ENCODE measurements around the gene RPS6KL1. TPM values are rescaled to one million over a fixed set of nuclear protein-coding genes. Genes with fewer than 3 reads are reported as not detected.
A peak's percentile ranks its signal among the peaks of the same experiment; 100 is the strongest.

RPS6KL1 gene
- total RNA-seq: 10.8 and 12.0 TPM in 2 replicates

- DNase-seq (ENCODE audit: low spot score): peak; percentile 71
- H3K27me3 Mint-ChIP-seq (ENCODE audit: low read depth): peaks cover 21% of the 10 kb centered on the region
- H3K27ac Mint-ChIP-seq: peak within 1 kb of the TSS; percentile 76
- H3K4me1 Mint-ChIP-seq (ENCODE audit: low read depth): peaks cover 1% of the 10 kb centered on the region
- H3K4me3 Mint-ChIP-seq (ENCODE audit: low read depth): peak within 1 kb of the TSS; percentile 81
- intact Hi-C loops (cut with micrococcal nuclease): no loop called here
- no peaks in the 10 kb centered on the region for H3K36me3 Mint-ChIP-seq (ENCODE audit: low read depth)
- no peaks in the 10 kb centered on the region for H3K9me3 Mint-ChIP-seq
These were observed at the start of gene RPS6KL1 for GRCh38 chr14:74922752-74923401. RPS6KL1 (minus strand) TSS chr14:74923260; CDS start chr14:74921541, 1,719 bp downstream.

- Mint-ChIP-seq H3K36me3 (ENCODE audit: low read depth) (no peaks in the 10 kb centered on the region), H3K9me3 (no peaks in the 10 kb centered on the region), H3K4me3 (ENCODE audit: low read depth) (no peak overlapping the region), H3K27me3 (ENCODE audit: low read depth) (peaks cover 12% of the 10 kb centered on the region), H3K27ac (no peak overlapping the region), H3K4me1 (ENCODE audit: low read depth) (peaks cover 1% of the 10 kb centered on the region)
- no peak for DNase-seq (ENCODE audit: low spot score)
- intact Hi-C loops (cut with micrococcal nuclease): no loop called here
These were observed 45.8 kb upstream of the RPS6KL1 start for GRCh38 chr14:74968811-74969210.

GRCh38 chr14:74965486-74966153 is 42.6 kb upstream of the RPS6KL1 start:
- no peaks in the 10 kb centered on the region for H3K36me3 Mint-ChIP-seq (ENCODE audit: low read depth)
- peaks cover 1% of the 10 kb centered on the region for H3K4me1 Mint-ChIP-seq (ENCODE audit: low read depth)
- DNase-seq (ENCODE audit: low spot score): no peak
- no peaks in the 10 kb centered on the region for H3K9me3 Mint-ChIP-seq
- peaks cover 20% of the 10 kb centered on the region for H3K27me3 Mint-ChIP-seq (ENCODE audit: low read depth)
- intact Hi-C loops (cut with micrococcal nuclease): no loop called here
- no peak overlapping the region for H3K4me3 Mint-ChIP-seq (ENCODE audit: low read depth)
- no peak overlapping the region for H3K27ac Mint-ChIP-seq

GRCh38 chr14:74964787-74965485 is 41.9 kb upstream of the RPS6KL1 start:
- Mint-ChIP-seq H3K36me3 (ENCODE audit: low read depth) (no peaks in the 10 kb centered on the region), H3K27me3 (ENCODE audit: low read depth) (peaks cover 20% of the 10 kb centered on the region), H3K4me3 (ENCODE audit: low read depth) (no peak overlapping the region), H3K4me1 (ENCODE audit: low read depth) (peaks cover 1% of the 10 kb centered on the region), H3K27ac (no peak overlapping the region), H3K9me3 (no peaks in the 10 kb centered on the region)
- no peak for DNase-seq (ENCODE audit: low spot score)
- intact Hi-C loops (cut with micrococcal nuclease): no loop called here

GRCh38 chr14:74963705-74964271 is 40.7 kb upstream of the RPS6KL1 start:
- Mint-ChIP-seq H3K4me1 (ENCODE audit: low read depth) (peaks cover 1% of the 10 kb centered on the region), H3K4me3 (ENCODE audit: low read depth) (no peak overlapping the region), H3K9me3 (no peaks in the 10 kb centered on the region), H3K27me3 (ENCODE audit: low read depth) (peaks cover 18% of the 10 kb centered on the region), H3K27ac (no peak overlapping the region), H3K36me3 (ENCODE audit: low read depth) (no peaks in the 10 kb centered on the region)
- DNase-seq (ENCODE audit: low spot score): no peak
- intact Hi-C loops (cut with micrococcal nuclease): no loop called here

GRCh38 chr14:74963178-74963704 is 40.2 kb upstream of the RPS6KL1 start:
- H3K4me3 Mint-ChIP-seq (ENCODE audit: low read depth): no peak overlapping the region
- H3K27ac Mint-ChIP-seq: no peak overlapping the region
- no peaks in the 10 kb centered on the region for H3K9me3 Mint-ChIP-seq
- peaks cover 18% of the 10 kb centered on the region for H3K27me3 Mint-ChIP-seq (ENCODE audit: low read depth)
- peaks cover 1% of the 10 kb centered on the region for H3K4me1 Mint-ChIP-seq (ENCODE audit: low read depth)
- H3K36me3 Mint-ChIP-seq (ENCODE audit: low read depth): no peaks in the 10 kb centered on the region
- intact Hi-C loops (cut with micrococcal nuclease): no loop called here
- no peak for DNase-seq (ENCODE audit: low spot score)

- Mint-ChIP-seq H3K4me1 (ENCODE audit: low read depth) (peaks cover 1% of the 10 kb centered on the region), H3K4me3 (ENCODE audit: low read depth) (no peak overlapping the region), H3K27me3 (ENCODE audit: low read depth) (peaks cover 18% of the 10 kb centered on the region), H3K9me3 (no peaks in the 10 kb centered on the region), H3K36me3 (ENCODE audit: low read depth) (no peaks in the 10 kb centered on the region), H3K27ac (no peak overlapping the region)
- no peak for DNase-seq (ENCODE audit: low spot score)
- intact Hi-C loops (cut with micrococcal nuclease): no loop called here
These were observed 39.4 kb upstream of the RPS6KL1 start for GRCh38 chr14:74962493-74962892.

- no peak overlapping the region for H3K4me3 Mint-ChIP-seq (ENCODE audit: low read depth)
- H3K27ac Mint-ChIP-seq: no peak overlapping the region
- H3K27me3 Mint-ChIP-seq (ENCODE audit: low read depth): peaks cover 20% of the 10 kb centered on the region
- peaks cover 1% of the 10 kb centered on the region for H3K4me1 Mint-ChIP-seq (ENCODE audit: low read depth)
- no peak for DNase-seq (ENCODE audit: low spot score)
- H3K9me3 Mint-ChIP-seq: no peaks in the 10 kb centered on the region
- H3K36me3 Mint-ChIP-seq (ENCODE audit: low read depth): no peaks in the 10 kb centered on the region
- intact Hi-C loops (cut with micrococcal nuclease): no loop called here
These were observed 39.0 kb upstream of the RPS6KL1 start for GRCh38 chr14:74962046-74962445.

- Mint-ChIP-seq H3K36me3 (ENCODE audit: low read depth) (no peaks in the 10 kb centered on the region), H3K9me3 (no peaks in the 10 kb centered on the region), H3K27me3 (ENCODE audit: low read depth) (peaks cover 25% of the 10 kb centered on the region), H3K27ac (no peak overlapping the region), H3K4me1 (ENCODE audit: low read depth) (peaks cover 1% of the 10 kb centered on the region), H3K4me3 (ENCODE audit: low read depth) (no peak overlapping the region)
- DNase-seq (ENCODE audit: low spot score): no peak
- intact Hi-C loops (cut with micrococcal nuclease): no loop called here
These were observed 38.3 kb upstream of the RPS6KL1 start for GRCh38 chr14:74961238-74961911.

GRCh38 chr14:74960736-74961135 is 37.7 kb upstream of the RPS6KL1 start:
- H3K27ac Mint-ChIP-seq: no peak overlapping the region
- no peaks in the 10 kb centered on the region for H3K9me3 Mint-ChIP-seq
- no peak for DNase-seq (ENCODE audit: low spot score)
- no peak overlapping the region for H3K4me3 Mint-ChIP-seq (ENCODE audit: low read depth)
- H3K27me3 Mint-ChIP-seq (ENCODE audit: low read depth): peaks cover 26% of the 10 kb centered on the region
- intact Hi-C loops (cut with micrococcal nuclease): no loop called here
- no peaks in the 10 kb centered on the region for H3K36me3 Mint-ChIP-seq (ENCODE audit: low read depth)
- peaks cover 1% of the 10 kb centered on the region for H3K4me1 Mint-ChIP-seq (ENCODE audit: low read depth)

GRCh38 chr14:74959596-74960180 is 36.6 kb upstream of the RPS6KL1 start:
- DNase-seq (ENCODE audit: low spot score): no peak
- no peaks in the 10 kb centered on the region for H3K9me3 Mint-ChIP-seq
- intact Hi-C loops (cut with micrococcal nuclease): no loop called here
- peaks cover 1% of the 10 kb centered on the region for H3K4me1 Mint-ChIP-seq (ENCODE audit: low read depth)
- H3K36me3 Mint-ChIP-seq (ENCODE audit: low read depth): no peaks in the 10 kb centered on the region
- no peak overlapping the region for H3K27ac Mint-ChIP-seq
- H3K27me3 Mint-ChIP-seq (ENCODE audit: low read depth): peaks cover 26% of the 10 kb centered on the region
- H3K4me3 Mint-ChIP-seq (ENCODE audit: low read depth): no peak overlapping the region
